Medulla oblongata (tissue), 1 donor: ENCODE data around the gene FASTKD3.

Source experiments
- DNase-seq: peaks from one replicate; pipeline ENCODE4 v3.0.0-alpha.2; 2015; ENCODE audit errors: extremely low spot score

FASTKD3 gene

GRCh38 chr5:7881091-7881490, 12.3 kb upstream of the FASTKD3 start:
- DNase-seq: no peak

GRCh38 chr5:7878381-7878873, 9.6 kb upstream of the FASTKD3 start:
- DNase-seq: no peak

DNA sequence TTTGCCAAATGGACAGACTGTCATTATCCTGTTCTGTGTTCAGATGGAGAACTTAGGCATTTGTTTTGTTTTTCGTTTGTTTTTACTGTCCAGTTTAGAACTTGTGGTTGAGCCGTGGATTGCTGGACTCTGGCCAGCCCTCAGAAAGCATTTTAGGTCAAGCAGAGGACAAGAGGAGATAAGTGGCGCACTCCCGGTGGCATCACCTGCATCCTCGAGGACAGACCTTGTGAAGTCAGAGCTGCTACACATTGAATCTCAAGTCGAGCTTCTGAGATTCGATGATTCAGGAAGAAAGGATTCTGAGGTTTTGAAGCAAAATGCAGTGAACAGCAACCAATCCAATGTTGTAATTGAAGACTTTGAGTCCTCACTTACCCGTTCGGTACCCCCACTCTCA, 9.0 kb upstream of the FASTKD3 start:
- DNase-seq: no peak

DNA sequence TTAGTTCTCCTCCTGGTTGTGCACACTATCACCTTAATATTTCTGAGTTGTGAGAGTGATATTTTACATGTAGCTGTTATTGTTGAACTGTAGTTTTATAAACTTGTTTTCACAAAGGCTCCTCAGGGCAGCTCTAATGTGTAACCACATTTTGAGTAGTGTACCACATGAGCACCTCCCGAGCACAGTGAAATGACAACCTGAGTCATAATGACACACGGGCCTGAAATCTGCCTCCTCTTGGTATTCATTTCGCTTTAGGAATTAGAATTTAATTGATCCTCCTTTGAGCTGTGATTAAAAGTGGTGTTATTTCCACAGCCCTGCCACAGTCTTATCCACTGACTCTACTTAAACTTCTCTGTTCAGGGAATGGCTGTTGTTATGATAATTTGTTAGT, 8.0 kb upstream of the FASTKD3 start:
- DNase-seq: no peak

DNA sequence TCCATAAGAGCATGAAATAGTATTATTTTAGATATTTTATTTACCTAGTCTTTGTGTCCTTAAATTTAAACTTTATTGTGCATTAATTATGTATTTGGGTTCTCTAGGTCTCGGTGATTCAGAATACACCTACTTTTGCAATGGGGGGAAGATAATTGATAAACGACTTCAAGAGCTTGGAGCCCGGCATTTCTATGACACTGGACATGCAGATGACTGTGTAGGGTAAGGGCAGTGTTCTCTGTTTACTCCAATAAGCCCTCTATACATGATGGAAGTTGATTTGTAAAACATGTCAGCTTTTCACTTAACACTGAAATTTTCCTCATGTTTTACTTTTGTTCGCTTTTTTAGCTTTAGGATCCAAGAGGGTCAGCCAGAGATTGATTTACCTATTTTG, 6.3 kb upstream of the FASTKD3 start:
- no peak for DNase-seq

GRCh38 chr5:7874639-7875038, 5.8 kb upstream of the FASTKD3 start:
- DNase-seq: no peak

DNA sequence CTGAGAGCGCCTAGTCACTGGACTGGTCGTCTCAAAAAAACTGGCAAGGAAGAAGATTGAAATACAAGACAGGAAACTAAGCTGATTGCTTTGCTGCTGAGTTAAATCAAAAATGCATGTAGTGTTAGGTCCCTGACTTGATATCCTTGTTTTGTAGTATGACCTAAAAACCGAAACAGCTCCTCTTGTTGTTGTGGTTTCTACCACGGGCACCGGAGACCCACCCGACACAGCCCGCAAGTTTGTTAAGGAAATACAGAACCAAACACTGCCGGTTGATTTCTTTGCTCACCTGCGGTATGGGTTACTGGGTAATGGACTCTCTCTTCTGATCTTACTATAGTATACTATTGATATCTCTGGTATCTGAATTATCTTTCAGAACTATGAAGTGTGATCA, 4.4 kb upstream of the FASTKD3 start:
- no peak for DNase-seq

DNA sequence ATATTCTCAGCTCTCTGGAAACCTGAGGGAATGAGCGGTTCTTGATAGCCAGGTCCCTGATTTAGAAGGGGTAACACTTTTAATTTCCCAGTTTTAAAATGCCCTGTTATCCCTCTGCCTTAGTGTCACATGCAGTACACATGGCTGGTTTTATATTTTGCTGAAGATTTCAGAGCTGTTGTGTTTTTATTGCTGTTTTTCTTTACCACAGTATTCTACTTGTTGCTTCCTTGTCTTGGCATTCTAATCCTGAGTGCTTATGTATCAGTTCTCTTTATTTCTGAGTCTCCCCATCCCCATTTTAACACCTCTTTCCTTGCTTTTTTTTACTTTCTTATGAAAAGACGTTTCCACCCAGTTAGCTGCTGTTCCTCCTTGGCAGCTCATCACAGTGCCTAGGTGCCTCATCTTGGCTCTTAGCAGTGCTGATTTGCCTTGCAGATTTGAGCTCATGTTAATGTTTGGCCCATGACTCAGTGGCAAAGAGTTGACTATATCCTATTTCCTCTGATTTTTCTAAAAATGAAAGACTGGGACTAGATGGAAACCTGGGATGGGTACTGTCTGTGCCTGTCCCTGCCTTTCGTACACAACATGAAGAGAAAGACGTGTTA, 3.8 kb upstream of the FASTKD3 start:
- no peak for DNase-seq

- no peak for DNase-seq
Measured at GRCh38 chr5:7871653-7872052, 2.8 kb upstream of the FASTKD3 start.

- no peak for DNase-seq
Measured at GRCh38 chr5:7869474-7870136, 774 bp upstream of the FASTKD3 start.

DNA sequence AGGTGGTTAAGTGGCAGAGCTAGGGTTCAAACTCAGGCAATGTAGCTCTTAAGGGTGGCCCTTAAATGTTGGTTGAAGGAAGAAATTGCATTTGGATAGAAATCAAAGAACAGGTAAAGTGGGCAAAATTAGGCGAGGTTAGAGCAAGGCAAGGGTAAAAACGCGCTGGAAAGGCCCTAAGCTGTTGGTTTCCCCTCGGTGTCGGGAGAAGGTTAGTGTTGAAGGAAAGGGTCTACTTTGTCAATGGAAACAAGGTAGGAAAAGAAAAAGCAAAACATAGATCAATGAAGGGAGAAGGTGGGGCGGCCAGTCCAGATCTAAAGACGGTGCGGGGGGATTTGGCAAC, 431 bp downstream of the FASTKD3 start:
- DNase-seq: no peak

GRCh38 chr5:7867260-7867659, 1.6 kb downstream of the FASTKD3 start:
- DNase-seq: no peak

DNA sequence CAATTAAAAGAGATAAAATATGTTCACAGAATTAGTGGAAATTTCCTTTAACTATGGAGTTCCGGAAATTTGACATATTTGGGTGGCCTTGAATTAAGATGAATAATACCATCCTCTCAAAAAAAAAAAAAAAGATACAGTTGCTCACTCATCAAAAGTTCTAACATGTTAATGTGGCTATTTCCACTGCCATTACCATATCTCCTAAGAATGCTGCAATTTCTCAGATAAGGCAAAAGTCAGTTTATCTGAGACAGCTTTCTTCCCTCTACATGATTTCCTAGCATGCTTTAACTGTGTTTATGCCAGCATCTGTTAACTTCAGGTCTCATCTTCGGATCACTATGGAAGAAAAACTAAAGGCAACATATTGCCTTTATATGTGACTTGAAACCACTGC, 2.6 kb downstream of the FASTKD3 start:
- no peak for DNase-seq

- no peak for DNase-seq
Measured at GRCh38 chr5:7857926-7858632, 10.8 kb downstream of the FASTKD3 start.

- DNase-seq: no peak
Measured at GRCh38 chr5:7857361-7857760, 11.5 kb downstream of the FASTKD3 start.

- DNase-seq: peak; percentile 73
Measured at GRCh38 chr5:7856855-7857254, 12.0 kb downstream of the FASTKD3 start.

DNA sequence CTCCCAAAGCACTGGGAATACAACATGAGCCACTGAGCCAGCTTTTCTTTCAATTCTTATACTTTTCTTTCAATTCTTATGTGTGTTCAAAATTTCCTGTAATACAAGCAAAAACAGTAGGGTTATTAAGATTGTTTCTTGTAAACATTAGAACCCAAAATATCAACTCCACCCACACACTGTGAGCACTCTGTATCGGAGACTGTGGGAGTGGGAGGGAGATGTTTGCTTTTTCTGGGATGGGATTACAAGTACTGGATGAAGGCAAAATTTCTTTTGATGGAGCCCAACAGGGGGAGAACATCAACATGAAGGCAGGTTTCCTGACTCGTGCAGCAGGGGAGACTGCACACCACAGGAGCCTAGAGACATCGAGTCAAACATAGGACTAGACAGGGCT, 13.2 kb downstream of the FASTKD3 start:
- DNase-seq: no peak

DNA sequence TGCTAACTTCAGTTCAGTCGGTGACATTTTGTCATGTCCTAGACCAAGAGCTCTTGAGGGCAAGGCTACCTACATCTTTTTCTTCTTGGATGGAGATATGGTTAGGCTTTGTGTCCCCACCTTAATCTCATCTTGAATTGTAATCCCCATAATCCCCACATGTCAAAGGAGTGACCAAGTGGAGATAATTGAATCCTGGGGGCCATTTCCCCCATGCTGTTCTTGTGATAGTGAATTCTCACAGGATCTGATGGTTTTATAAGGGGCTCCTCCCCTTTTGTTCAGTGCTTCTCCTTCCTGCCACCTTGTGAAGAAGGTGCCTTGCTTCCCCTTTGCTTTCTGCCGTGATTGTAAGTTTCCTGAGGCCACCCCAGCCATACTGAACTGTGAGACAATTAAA, 15.8 kb downstream of the FASTKD3 start:
- no peak for DNase-seq

DNA sequence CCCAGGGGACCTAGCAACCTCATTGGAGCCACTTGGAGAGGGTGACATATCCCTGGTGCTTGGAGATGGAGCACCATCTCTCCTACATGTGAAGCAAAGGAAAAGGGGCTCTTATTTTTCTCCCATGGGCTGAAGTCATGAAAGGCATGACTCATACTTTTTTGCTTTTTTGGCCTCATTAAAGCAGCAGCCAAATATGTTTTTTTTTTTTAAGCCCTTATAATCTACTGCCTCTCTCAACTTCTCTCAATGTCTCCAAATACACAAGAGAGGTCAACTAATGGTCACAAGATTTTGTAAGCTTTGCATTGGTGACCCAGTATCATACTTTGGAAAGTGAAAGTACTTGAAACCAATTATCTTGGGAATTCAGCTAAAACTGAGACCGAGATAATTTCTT, 16.3 kb downstream of the FASTKD3 start:
- no peak for DNase-seq

- DNase-seq: no peak
Measured at GRCh38 chr5:7851617-7852289, 17.1 kb downstream of the FASTKD3 start.

DNA sequence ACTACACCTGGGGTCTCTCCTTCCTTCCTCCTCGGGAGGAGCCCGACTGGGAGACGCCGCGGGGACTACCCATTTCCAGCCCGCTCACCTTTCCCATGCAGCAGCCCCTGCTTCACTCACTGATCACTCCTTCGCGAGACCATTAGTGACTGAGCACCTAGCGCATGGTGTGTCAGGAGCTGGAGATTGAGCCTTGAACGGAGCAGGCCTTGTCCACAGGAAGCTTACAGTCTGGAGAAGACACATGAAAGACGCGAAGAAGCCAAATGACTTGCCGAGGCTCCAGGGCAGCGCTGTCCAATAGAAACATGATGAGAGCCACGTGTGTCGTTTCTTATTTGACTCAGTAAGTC, 17.6 kb downstream of the FASTKD3 start:
- DNase-seq: no peak

- no peak for DNase-seq
Measured at GRCh38 chr5:7850395-7851239, 18.2 kb downstream of the FASTKD3 start, which contains the start of gene CFAP90. CFAP90 (minus strand) TSS chr5:7851133; CDS start chr5:7851021, 112 bp downstream.
